Anterior cingulate cortex (tissue), 58 donors: Measurements from ENCODE around the gene KIF6.

Experiments
- DNase-seq, 58 donors: peaks; one replicate each; lab custom pipeline; 2025; lab: John Stamatoyannopoulos, UW

The KIF6 gene

GRCh38 chr6:39401376-39401775 is 323.8 kb downstream of the KIF6 start:
- no peak for DNase-seq

- no peak for DNase-seq
Observed at GRCh38 chr6:39400026-39400425, 325.2 kb downstream of the KIF6 start.

- no peak for DNase-seq
Observed at GRCh38 chr6:39396854-39397253, 328.4 kb downstream of the KIF6 start.

- no peak for DNase-seq
Observed at GRCh38 chr6:39393075-39393474, 332.1 kb downstream of the KIF6 start.

DNA sequence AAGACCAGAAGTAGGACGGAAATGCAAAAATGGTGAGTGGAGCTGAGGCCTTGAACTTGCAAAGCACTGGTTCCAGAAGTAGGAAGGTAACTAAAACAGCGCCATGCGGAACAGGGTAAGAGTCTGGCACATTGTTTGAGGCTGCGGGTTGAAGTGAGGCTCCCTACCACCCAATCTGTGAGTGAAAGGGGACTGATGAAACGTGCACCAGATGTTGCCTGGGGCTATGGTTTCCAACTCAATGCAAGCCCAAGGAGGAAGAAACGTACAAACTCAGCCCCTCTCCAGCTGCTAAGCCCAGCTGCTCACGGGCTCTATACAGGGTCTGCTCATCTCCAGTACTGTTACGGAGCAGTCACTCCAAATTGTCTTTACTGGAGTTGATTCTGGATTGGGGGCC is 334.0 kb downstream of the KIF6 start:
- DNase-seq, result no peak

GRCh38 chr6:39389484-39389767 is 335.8 kb downstream of the KIF6 start:
- DNase-seq, result no peak

- no peak for DNase-seq
Observed at GRCh38 chr6:39388606-39389483, 336.4 kb downstream of the KIF6 start.

GRCh38 chr6:39387785-39388184 is 337.4 kb downstream of the KIF6 start:
- DNase-seq, result peak in 6 of 58 donors; percentile 16 to 62 (median 28)

- no peak for DNase-seq
Observed at GRCh38 chr6:39386487-39386886, 338.7 kb downstream of the KIF6 start.

GRCh38 chr6:39381550-39382140 is 343.6 kb downstream of the KIF6 start:
- no peak for DNase-seq

DNA sequence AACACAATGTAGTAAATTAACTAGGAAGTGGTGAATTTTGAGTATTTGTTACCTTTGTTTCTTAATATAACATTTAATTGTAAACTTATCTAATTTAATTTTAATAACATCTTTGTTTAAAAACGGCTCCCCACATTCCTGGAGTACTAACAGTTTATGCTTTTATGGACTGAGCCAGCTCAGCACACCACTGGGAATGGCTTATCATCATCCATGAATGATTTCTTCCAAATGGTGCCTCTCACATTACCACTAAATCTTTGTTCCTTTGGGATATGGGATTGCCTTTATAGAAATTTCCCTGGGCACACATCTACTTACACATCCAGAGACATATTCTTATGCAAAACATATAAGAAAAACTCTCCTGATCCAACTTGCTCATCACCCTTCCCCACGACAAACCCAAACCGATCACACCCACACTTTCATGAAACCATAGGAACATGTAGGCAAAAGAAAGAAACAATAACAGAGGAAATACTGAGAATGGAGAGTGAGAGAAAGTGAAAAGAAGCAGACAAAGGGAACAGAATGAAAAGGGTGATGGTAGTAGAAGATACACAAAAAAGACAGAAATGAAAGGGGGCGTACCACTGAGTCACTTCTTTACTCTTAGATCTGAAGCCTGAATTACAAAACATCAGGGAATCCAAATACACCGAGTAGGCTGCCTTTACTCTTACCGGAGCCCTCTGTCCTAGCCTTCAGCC is 344.2 kb downstream of the KIF6 start:
- DNase-seq, result no peak

GRCh38 chr6:39378960-39379425 is 346.2 kb downstream of the KIF6 start:
- no peak for DNase-seq

GRCh38 chr6:39378175-39378959 is 346.8 kb downstream of the KIF6 start:
- DNase-seq, result no peak

DNA sequence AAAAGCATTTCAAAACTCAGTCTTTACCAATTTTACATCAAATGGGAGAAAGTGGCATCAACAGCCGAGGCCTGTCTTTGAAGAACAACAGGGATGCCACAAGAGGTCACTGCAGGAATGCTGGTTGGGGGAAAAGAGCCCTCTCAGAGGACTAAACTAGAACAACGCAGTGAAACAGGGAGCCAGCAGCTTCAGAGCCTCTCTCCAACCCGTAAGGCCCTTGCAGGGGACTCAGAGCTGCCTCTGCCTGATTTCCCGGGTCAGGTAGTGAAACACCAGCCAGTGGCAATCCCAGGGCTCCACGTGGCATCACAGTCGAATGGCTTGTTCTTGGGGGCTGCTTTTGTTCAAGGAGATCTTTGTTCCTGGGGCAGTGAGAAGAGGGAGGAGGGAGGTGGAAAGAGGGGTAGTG is 347.7 kb downstream of the KIF6 start:
- DNase-seq, result peak in 56 of 58 donors; percentile 4 to 89 (median 66)

GRCh38 chr6:39375405-39375804 is 349.8 kb downstream of the KIF6 start:
- DNase-seq, result no peak

DNA sequence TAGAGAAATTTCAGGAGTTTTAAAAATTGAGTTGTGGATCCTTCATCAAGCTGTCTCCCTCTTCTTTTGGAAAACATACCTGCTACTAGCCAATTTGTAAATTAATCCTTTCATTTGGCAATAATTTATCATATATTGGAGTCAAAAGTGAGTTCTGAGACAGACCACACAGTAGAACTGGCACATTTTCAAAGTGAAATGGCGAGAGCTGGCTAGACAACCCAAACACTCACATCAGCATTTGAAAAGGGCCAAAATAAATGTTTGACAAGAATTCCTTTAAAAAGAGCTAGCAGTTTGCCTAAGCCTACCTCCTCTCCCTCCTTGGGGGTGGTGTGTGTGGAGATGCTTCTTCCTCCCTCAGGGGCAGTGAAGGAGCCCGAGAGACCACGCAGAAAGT is 354.8 kb downstream of the KIF6 start:
- no peak for DNase-seq

- DNase-seq, result no peak
Observed at GRCh38 chr6:39369987-39370386, 355.2 kb downstream of the KIF6 start.

- DNase-seq, result no peak
Observed at GRCh38 chr6:39367700-39368099, 357.5 kb downstream of the KIF6 start.

DNA sequence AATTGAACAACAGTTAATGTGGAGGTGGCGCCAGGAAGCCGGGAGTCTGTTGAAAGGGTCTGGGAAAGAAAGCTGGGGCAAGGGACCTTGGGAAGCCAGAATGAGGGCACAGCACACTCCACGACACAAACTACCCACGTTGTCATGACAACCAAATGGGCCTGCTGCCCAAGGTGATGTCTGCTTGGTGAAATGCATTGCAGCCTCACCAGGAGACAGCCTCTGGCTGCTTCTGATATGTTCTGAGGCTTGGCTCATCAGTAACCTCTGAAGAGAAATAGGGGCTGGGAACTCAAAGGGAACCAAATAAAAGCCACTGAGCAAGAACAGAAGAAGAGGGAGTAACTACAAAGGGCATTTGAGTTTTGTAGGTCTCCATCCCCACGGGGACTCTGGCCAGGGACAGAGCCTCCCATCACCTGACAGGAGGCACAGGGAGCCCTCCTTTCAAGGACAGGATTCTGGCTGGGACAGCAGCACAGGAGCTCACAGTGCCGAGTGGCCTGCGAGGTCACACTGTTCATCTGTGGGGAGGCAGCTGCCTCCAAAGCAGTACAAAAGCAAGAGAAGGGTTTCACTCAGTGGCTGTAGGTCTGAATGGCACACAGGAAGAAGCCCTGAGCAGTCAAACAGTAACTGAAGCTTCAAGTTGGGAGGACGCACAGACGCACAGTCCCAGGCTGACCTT is 358.1 kb downstream of the KIF6 start:
- DNase-seq, result peak in 51 of 58 donors; percentile 10 to 91 (median 62)
